DOHH2 (cell line): ENCODE measurements around the gene DGKD.

ENCODE experiments used
- H3F3A ChIP-seq: fragments of 200-600 bp; sonication (generic), shearing (Covaris generic); 2 replicates; pipeline ENCODE4 v1.6.0; 2016; ENCODE audit warnings: antibody characterized with exemption, mild to moderate bottlenecking; ENCODE audit not compliant: control insufficient read depth, insufficient read depth
- H3K27ac ChIP-seq: fragments of 200-600 bp; sonication (generic); 2 replicates; pipeline ENCODE4 v1.5.1; 2014; ENCODE audit warnings: low read depth, mild to moderate bottlenecking, low read length, moderate library complexity
- H3K27me3 ChIP-seq: fragments of 200-600 bp; sonication (generic); 2 replicates; pipeline ENCODE4 v1.6.1; 2014; ENCODE audit warnings: mild to moderate bottlenecking, low read length, mixed read lengths; ENCODE audit not compliant: control insufficient read depth
- H3K36me3 ChIP-seq: fragments of 200-600 bp; sonication (generic); 2 replicates; pipeline ENCODE4 v1.6.1; 2014; ENCODE audit warnings: mild to moderate bottlenecking, low read length, moderate library complexity, mixed read lengths; ENCODE audit not compliant: control insufficient read depth
- H3K4me1 ChIP-seq: fragments of 200-600 bp; sonication (generic); 2 replicates; pipeline ENCODE4 v1.6.1; 2014; ENCODE audit warnings: mild to moderate bottlenecking, low read length, mixed read lengths; ENCODE audit not compliant: control insufficient read depth
- H3K4me2 ChIP-seq: fragments of 200-600 bp; sonication (generic); 2 replicates; pipeline ENCODE4 v1.6.0; 2014; ENCODE audit warnings: mild to moderate bottlenecking, low read length, moderate library complexity
- H3K4me3 ChIP-seq: fragments of 200-600 bp; sonication (generic); 2 replicates; pipeline ENCODE4 v1.5.1; 2014; ENCODE audit warnings: mild to moderate bottlenecking, low read length, mixed read lengths
- H3K79me2 ChIP-seq: fragments of 200-600 bp; sonication (generic); 2 replicates; pipeline ENCODE4 v1.6.1; 2014; ENCODE audit warnings: mild to moderate bottlenecking, low read length, mixed read lengths; ENCODE audit not compliant: control insufficient read depth
- H3K9me2 ChIP-seq: fragments of 200-600 bp; sonication (generic); replicated peaks from 2 replicates; pipeline ENCODE4 v1.6.1; 2014; ENCODE audit warnings: mild to moderate bottlenecking, low read length, mixed read lengths; ENCODE audit not compliant: control insufficient read depth
- H3K9me3 ChIP-seq: fragments of 200-600 bp; sonication (generic); 2 replicates; pipeline ENCODE4 v1.6.1; 2014; ENCODE audit warnings: antibody characterized with exemption, low read length, mixed read lengths; ENCODE audit not compliant: control insufficient read depth, insufficient read depth
- H4K20me1 ChIP-seq: fragments of 200-600 bp; sonication (generic); 2 replicates; pipeline ENCODE4 v1.6.0; 2014; ENCODE audit warnings: low read depth, mild to moderate bottlenecking, antibody characterized with exemption, low read length, moderate library complexity; ENCODE audit not compliant: control insufficient read depth, insufficient read depth
- EZH2phosphoT487 ChIP-seq: fragments of 200-600 bp; sonication (generic); IDR thresholded peaks from 2 replicates; pipeline ENCODE4 v1.6.1; 2017; ENCODE audit warnings: borderline replicate concordance, mild to moderate bottlenecking, antibody characterized with exemption, low read length, moderate library complexity, mixed read lengths
- TF ChIP-seq, protein P1 (sequence below): fragments of 200-600 bp; sonication (generic); IDR thresholded peaks from one replicate; pipeline ENCODE4 v1.5.1; 2014; ENCODE audit warnings: antibody characterized with exemption, mild to moderate bottlenecking, low read depth, low read length; ENCODE audit not compliant: poor library complexity, severe bottlenecking

Gene DGKD

DNA sequence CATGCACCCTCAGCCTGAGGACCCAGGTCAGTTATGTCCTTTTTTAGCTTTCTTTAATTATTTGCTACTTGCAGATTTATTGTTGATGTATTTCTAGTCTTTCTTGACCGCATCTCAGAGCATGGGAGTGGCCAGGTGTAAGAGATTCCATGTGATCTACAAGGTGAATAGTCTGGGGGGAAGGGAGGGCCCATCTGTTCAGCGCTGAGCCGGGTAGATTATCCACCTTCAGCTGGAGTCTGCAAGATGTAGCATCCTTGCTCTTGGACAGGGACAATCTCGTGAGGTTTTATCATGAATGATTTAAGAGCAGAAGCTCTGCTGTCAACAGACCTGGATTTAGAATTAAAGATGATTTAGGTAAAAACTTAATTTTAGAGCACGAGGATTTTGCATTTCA, 12.0 kb upstream of the DGKD start:
- Histone ChIP-seq H3K36me3 (no peaks in the 10 kb centered on the region), H3K9me3 (no peaks in the 10 kb centered on the region), H3K4me3 (no peak overlapping the region), H3K4me2 (no peak overlapping the region), H3K4me1 (peaks cover 12% of the 10 kb centered on the region), H3K27me3 (peaks cover 17% of the 10 kb centered on the region), H3K27ac (no peak overlapping the region), H3K79me2 (no peaks in the 10 kb centered on the region), H3K9me2 (no peaks in the 10 kb centered on the region), H3F3A (no peaks in the 10 kb centered on the region; the same call in 1 of the 2 replicates), H4K20me1 (no peaks in the 10 kb centered on the region)
- TF ChIP-seq EZH2phosphoT487: no peak
- TF ChIP-seq, protein P1, sequence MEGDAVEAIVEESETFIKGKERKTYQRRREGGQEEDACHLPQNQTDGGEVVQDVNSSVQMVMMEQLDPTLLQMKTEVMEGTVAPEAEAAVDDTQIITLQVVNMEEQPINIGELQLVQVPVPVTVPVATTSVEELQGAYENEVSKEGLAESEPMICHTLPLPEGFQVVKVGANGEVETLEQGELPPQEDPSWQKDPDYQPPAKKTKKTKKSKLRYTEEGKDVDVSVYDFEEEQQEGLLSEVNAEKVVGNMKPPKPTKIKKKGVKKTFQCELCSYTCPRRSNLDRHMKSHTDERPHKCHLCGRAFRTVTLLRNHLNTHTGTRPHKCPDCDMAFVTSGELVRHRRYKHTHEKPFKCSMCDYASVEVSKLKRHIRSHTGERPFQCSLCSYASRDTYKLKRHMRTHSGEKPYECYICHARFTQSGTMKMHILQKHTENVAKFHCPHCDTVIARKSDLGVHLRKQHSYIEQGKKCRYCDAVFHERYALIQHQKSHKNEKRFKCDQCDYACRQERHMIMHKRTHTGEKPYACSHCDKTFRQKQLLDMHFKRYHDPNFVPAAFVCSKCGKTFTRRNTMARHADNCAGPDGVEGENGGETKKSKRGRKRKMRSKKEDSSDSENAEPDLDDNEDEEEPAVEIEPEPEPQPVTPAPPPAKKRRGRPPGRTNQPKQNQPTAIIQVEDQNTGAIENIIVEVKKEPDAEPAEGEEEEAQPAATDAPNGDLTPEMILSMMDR: no peak

DNA sequence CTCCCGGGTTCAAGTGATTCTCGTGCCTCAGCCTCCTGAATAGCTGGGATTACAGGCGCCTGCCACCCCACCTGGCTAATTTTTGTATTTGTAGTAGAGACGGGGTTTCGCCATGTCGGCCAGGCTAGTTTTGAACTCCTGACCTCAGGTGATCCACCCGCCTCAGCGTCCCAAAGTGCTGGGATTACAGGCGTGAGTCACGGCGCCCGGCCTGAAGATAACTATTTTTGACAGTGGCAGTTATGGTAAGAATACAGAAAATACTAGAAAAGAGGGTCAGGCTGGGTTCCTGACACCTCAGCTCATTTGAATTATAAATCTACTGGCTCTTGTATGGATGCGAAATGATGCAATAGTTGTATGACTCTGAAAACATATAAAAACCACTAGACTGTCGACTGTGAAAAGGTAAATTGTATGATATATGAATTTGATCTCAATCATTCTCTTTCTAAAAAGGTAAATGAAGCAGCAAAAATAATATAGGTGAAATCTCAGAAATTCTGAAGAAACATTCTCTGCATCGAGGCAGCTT, 11.1 kb upstream of the DGKD start:
- Histone ChIP-seq H3K9me2 (no peaks in the 10 kb centered on the region), H3K27me3 (peaks cover 19% of the 10 kb centered on the region), H3K36me3 (no peaks in the 10 kb centered on the region), H3K27ac (no peak overlapping the region), H3K4me2 (no peak overlapping the region), H4K20me1 (no peaks in the 10 kb centered on the region), H3F3A (no peaks in the 10 kb centered on the region; the same call in 1 of the 2 replicates), H3K9me3 (no peaks in the 10 kb centered on the region), H3K4me3 (no peak overlapping the region), H3K4me1 (peaks cover 13% of the 10 kb centered on the region), H3K79me2 (no peaks in the 10 kb centered on the region)
- TF ChIP-seq, protein P1: no peak
- no peak for TF ChIP-seq EZH2phosphoT487

DNA sequence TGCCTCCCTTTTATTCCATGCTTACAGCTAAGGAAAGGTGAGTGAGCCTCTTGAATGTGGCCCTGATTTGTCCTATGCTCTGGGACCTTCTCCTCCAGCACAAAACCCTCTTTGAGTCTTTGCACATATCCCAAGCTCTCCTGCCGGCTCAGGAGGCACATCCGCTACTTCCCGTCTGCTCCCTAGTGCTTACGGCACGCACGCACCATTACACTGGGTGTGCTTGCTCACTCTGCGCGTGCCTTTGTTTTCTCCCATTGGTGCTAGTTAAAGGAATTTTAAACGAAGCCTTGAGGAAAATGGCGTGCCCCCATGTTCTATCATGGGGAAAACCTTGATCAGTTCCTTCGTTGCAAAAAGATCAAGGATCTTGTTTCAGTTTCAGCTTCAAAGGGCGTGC, 7.9 kb upstream of the DGKD start:
- Histone ChIP-seq H3K36me3 (no peaks in the 10 kb centered on the region), H4K20me1 (0 out of 2 replicates have a peak, but pooled peaks cover 3% of the 10 kb centered on the region)

More for the DNA sequence above, 7.9 kb upstream of the DGKD start:
- Histone ChIP-seq H3K79me2 (no peaks in the 10 kb centered on the region), H3F3A (peaks cover 7% of the 10 kb centered on the region), H3K27me3 (peaks cover 30% of the 10 kb centered on the region), H3K9me2 (no peaks in the 10 kb centered on the region), H3K9me3 (no peaks in the 10 kb centered on the region), H3K27ac (no peak overlapping the region), H3K4me3 (no peak overlapping the region), H3K4me2 (no peak overlapping the region), H3K4me1 (peaks cover 32% of the 10 kb centered on the region)
- TF ChIP-seq, protein P1: no peak
- no peak for TF ChIP-seq EZH2phosphoT487
